Mesendoderm (in vitro differentiated cells): Measurements from ENCODE around the gene ZFPM1.

ENCODE experiments used
- DNase-seq: peaks from one replicate; pipeline ENCODE4 v3.0.0; 2013
- H2AK5ac ChIP-seq: 2 replicates; pipeline ENCODE4 v1.6.1; 2013; ENCODE audit warnings: low read length, inconsistent platforms
- H2BK120ac ChIP-seq: 2 replicates; pipeline ENCODE4 v1.6.1; 2013; ENCODE audit warnings: low read depth, mild to moderate bottlenecking, low read length, moderate library complexity, mixed read lengths
- H2BK15ac ChIP-seq: replicated peaks from 2 replicates; pipeline ENCODE4 v1.6.1; 2013; ENCODE audit warnings: low read depth, mild to moderate bottlenecking, moderate library complexity
- H2BK5ac ChIP-seq: 2 replicates; pipeline ENCODE4 v1.6.1; 2013; ENCODE audit warnings: low read length, inconsistent platforms
- H3K18ac ChIP-seq: 2 replicates; pipeline ENCODE4 v1.6.1; 2013; ENCODE audit warnings: mild to moderate bottlenecking, low read length, mixed read lengths
- H3K23ac ChIP-seq: one replicate; pipeline ENCODE4 v1.6.1; 2013; ENCODE audit warnings: low read length
- H3K27ac ChIP-seq: 2 replicates; pipeline ENCODE4 v1.5.1; 2013; ENCODE audit warnings: low read depth, mild to moderate bottlenecking, inconsistent platforms, low read length, moderate library complexity
- H3K27me3 ChIP-seq: 2 replicates; pipeline ENCODE4 v1.6.1; 2013; ENCODE audit warnings: low read length, control low read depth, mild to moderate bottlenecking, inconsistent platforms; ENCODE audit not compliant: insufficient read depth, poor library complexity
- H3K36me3 ChIP-seq: 2 replicates; pipeline ENCODE4 v1.6.1; 2013; ENCODE audit warnings: low read length, inconsistent platforms; ENCODE audit not compliant: control insufficient read depth, insufficient read depth
- H3K4ac ChIP-seq: one replicate; pipeline ENCODE4 v1.6.1; 2013; ENCODE audit warnings: low read depth, mild to moderate bottlenecking, low read length, moderate library complexity
- H3K4me1 ChIP-seq: 2 replicates; pipeline ENCODE4 v1.6.1; 2013; ENCODE audit warnings: low read depth, low read length, inconsistent platforms; ENCODE audit not compliant: control insufficient read depth
- H3K4me2 ChIP-seq: 2 replicates; pipeline ENCODE4 v1.6.1; 2013; ENCODE audit warnings: low read length
- H3K4me3 ChIP-seq: 2 replicates; pipeline ENCODE4 v1.5.1; 2013; ENCODE audit warnings: mild to moderate bottlenecking, low read length
- H3K56ac ChIP-seq: one replicate; pipeline ENCODE4 v1.6.1; 2013; ENCODE audit warnings: low read length
- H3K79me1 ChIP-seq: 2 replicates; pipeline ENCODE4 v1.6.1; 2013; ENCODE audit warnings: low read length, inconsistent platforms
- H3K79me2 ChIP-seq: 2 replicates; pipeline ENCODE4 v1.6.1; 2013; ENCODE audit warnings: mild to moderate bottlenecking, low read length; ENCODE audit not compliant: control insufficient read depth, insufficient read depth
- H3K9ac ChIP-seq: 2 replicates; pipeline ENCODE4 v1.6.1; 2013; ENCODE audit warnings: low read length, inconsistent platforms
- H4K5ac ChIP-seq: one replicate; pipeline ENCODE4 v1.6.1; 2013; ENCODE audit warnings: low read length
- H4K8ac ChIP-seq: one replicate; pipeline ENCODE4 v1.6.1; 2013; ENCODE audit warnings: low read depth, mild to moderate bottlenecking, control low read depth, low read length, moderate library complexity
- WGBS: extraction: QIAGEN DNeasy Blood & Tissue Kit; methylation state at CpG from one replicate; pipeline ENCODE4 v1.1.7; 2013; ENCODE audit warnings: low lambda C conversion rate, missing lambda C conversion rate; ENCODE audit not compliant: insufficient coverage; ENCODE audit errors: extremely low coverage; 5-methylcytosine and 5-hydroxymethylcytosine counted together

The ZFPM1 gene

DNA sequence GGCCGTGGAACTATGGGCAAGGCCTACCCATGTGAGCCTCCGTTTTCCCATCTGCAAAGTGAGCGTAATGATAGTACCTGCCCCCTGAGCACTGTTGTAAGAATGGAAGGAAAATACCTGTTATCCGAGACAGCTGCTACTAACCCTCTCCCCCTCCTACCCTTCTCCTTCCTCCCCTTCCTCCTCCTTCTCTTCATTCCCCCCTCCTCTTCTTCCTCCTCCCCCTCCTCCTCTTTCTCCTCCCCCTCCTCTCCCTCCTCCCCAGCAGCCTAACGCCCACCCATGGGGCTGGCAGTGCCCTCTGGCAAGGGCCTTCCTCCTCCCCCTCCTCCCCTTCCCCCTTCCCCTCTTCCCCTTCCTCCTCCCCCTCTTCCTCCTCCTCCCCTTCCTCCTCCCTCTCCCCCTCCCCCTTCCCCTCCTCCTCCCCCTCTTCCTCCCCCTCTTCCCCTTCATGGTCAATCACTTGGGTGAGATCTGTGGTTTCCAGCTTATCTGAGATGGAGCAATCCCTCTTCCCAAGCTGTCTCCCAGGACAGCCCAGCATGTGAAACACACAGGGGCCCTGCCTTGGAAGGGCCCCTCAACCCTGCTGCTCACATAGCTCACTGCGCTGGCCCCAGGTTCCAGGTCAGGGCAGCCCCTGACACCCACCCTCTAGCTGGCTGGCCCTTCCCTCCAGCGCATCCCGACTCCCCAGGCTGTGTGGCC lies 6.4 kb downstream of the ZFPM1 start:
- Histone ChIP-seq H3K4me3 (no peak overlapping the region), H3K4me2 (no peak overlapping the region), H3K36me3 (no peaks in the 10 kb centered on the region), H3K23ac (no peak overlapping the region), H2AK5ac (no peak overlapping the region), H3K79me2 (peaks cover 48% of the 10 kb centered on the region), H3K79me1 (peaks cover 41% of the 10 kb centered on the region), H3K4ac (no peak overlapping the region), H3K18ac (no peak overlapping the region), H3K27ac (no peak overlapping the region), H3K56ac (peak overlapping the region; percentile 30), H4K8ac (no peak overlapping the region), H4K5ac (no peak overlapping the region), H3K27me3 (no peaks in the 10 kb centered on the region), H2BK15ac (no peak overlapping the region), H3K9ac (no peak overlapping the region), H2BK5ac (no peak overlapping the region), H3K4me1 (peaks cover 15% of the 10 kb centered on the region), H2BK120ac (no peak overlapping the region)
- peak; percentile 40 for DNase-seq
- no CpG with 5 or more reads among the region's 8 CpGs for WGBS

DNA sequence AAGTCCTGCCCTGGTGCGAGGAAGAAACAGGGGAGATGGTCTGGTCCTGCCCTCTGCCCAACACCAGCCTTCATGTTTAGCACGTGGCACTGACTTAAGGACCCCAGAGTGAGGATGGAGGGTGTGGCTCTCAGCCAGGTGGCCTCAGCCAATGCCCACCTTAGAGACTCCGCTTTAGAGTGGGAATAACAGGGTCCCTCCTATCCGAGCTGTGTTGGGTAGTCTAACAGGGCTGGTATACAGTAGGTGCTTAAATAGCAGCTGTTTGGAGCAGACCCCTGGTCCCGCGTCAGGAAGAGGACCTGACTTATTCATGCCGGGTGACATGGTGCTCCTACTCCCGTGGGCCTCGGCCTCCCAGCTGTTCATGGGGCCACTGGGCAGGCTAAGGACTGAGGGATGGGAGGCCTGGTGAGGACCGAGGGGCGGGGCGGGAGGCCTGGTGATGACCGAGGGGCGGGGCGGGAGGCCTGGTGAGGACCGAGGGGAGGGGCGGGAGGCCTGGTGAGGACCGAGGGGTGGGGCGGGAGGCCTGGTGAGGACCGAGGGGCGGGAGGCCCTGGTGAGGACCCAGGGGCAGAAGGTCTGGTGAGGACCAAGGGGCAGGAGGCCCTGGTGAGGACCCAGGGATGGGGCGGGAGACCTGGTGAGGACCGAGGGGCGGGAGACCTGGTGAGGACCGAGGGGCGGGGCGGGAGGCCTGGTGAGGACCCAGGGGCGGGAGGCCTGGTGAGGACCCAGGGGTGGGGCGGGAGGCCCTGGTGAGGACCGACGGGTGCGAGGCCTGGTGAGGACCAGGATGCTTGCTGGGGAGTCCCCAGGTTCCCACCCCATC lies 7.6 kb downstream of the ZFPM1 start:
- Histone ChIP-seq H3K36me3 (no peaks in the 10 kb centered on the region), H3K9ac (no peak overlapping the region), H3K27ac (no peak overlapping the region), H4K8ac (no peak overlapping the region), H3K23ac (no peak overlapping the region), H4K5ac (no peak overlapping the region), H2BK5ac (no peak overlapping the region), H3K79me2 (peaks cover 48% of the 10 kb centered on the region), H2BK15ac (no peak overlapping the region), H2BK120ac (no peak overlapping the region), H2AK5ac (no peak overlapping the region), H3K56ac (no peak overlapping the region), H3K18ac (no peak overlapping the region), H3K27me3 (no peaks in the 10 kb centered on the region), H3K4me3 (no peak overlapping the region), H3K4ac (no peak overlapping the region), H3K4me1 (peaks cover 15% of the 10 kb centered on the region), H3K79me1 (peaks cover 43% of the 10 kb centered on the region), H3K4me2 (no peak overlapping the region)
- no peak for DNase-seq
- WGBS, result no CpG with 5 or more reads among the region's 32 CpGs

DNA sequence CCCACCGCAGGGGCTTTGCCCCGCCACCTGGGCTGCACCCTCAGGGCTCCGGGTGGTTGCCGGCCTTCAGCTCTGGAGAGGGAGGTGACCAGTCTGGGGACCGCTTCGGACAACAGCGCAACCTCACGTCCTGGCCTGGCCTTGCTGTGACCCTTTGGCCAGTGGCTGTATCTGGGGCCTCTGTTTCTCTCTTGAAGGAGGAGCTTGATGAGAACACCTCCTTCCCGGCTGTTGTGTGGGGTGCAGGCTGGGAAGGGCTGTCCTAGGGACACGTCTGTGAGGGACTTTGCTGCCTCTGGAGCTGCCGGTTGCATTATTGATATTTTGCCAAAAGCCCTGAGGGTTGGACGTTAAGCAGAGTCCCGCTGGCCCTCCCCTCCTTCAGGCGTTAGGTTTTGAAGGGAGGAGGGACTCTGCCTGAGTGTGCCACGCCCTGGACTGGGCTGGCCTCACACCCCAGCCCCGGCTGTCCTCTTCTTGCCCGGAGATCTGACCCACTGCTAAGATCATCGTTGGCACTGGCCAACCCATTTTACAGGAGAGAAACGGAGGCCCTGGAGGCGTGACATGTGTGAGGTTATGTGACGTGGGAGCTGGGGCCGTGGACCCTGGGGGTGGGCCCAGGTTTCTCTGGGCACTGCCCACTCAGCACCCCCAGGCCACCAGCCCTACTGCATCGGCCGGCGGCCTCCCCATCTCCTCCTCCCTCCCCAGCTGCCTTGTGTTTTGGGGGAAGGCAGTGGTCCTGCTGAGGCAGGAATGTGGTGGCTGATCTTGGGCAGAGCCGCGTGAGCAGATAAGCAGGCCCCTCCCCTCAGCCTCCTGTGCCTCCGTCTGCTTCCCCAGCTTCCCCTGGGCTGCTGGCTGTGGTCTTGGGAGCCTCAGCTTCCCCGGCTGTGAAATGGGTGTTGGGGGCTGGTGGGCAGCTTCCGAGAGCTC lies 8.5 kb downstream of the ZFPM1 start:
- DNase-seq, result peak; percentile 92
- Histone ChIP-seq H3K27ac (no peak overlapping the region), H2BK15ac (no peak overlapping the region), H3K23ac (no peak overlapping the region), H3K18ac (no peak overlapping the region), H4K5ac (no peak overlapping the region), H2BK5ac (no peak overlapping the region), H3K36me3 (no peaks in the 10 kb centered on the region), H3K4me3 (no peak overlapping the region), H3K9ac (peak overlapping the region; percentile 10), H3K4ac (no peak overlapping the region), H3K79me1 (peaks cover 44% of the 10 kb centered on the region), H2BK120ac (no peak overlapping the region), H4K8ac (no peak overlapping the region), H3K4me1 (peaks cover 12% of the 10 kb centered on the region), H3K27me3 (no peaks in the 10 kb centered on the region), H2AK5ac (no peak overlapping the region), H3K79me2 (peaks cover 43% of the 10 kb centered on the region), H3K4me2 (peak overlapping the region; percentile 8), H3K56ac (peak overlapping the region; percentile 73)
- no CpG with 5 or more reads among the region's 30 CpGs for WGBS

DNA sequence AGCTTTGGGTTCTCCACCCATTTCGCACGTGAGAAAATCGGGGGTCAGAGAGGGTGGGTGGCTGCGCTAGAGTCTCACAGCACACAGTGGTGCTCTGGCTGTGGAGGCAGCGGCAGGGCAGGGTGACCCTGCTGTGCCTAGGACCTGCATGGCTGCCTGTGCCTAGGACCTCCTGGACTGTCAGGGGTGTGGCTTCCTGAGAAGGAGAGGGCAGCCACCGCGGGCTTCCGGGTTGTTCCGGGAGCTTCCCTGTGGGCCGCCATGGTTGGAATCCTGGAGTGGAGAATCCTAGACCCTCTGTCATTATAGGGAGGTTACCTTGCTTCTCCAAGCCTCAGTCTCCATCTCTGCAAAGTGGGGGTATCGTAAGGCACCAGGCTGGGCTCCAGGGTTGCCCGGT lies 9.3 kb downstream of the ZFPM1 start:
- peaks cover 35% of the 10 kb centered on the region for H3K79me2 ChIP-seq
- no peak overlapping the region for H4K5ac ChIP-seq
- no peak overlapping the region for H3K27ac ChIP-seq
- no peaks in the 10 kb centered on the region for H3K36me3 ChIP-seq
- no peak for DNase-seq
- peak overlapping the region; percentile 95 for H2BK5ac ChIP-seq
- peak overlapping the region; percentile 100 for H2AK5ac ChIP-seq
- no peak overlapping the region for H3K4me3 ChIP-seq
- no peak overlapping the region for H3K4ac ChIP-seq
- H3K18ac ChIP-seq, result no peak overlapping the region
- H3K9ac ChIP-seq, result peak overlapping the region; percentile 3
- H4K8ac ChIP-seq, result no peak overlapping the region
- H3K79me1 ChIP-seq, result peaks cover 44% of the 10 kb centered on the region
- no peak overlapping the region for H2BK15ac ChIP-seq
- H3K4me2 ChIP-seq, result no peak overlapping the region
- no peak overlapping the region for H3K23ac ChIP-seq
- no peak overlapping the region for H2BK120ac ChIP-seq
- H3K56ac ChIP-seq, result peak overlapping the region; percentile 73
- peaks cover 12% of the 10 kb centered on the region for H3K4me1 ChIP-seq
- H3K27me3 ChIP-seq, result no peaks in the 10 kb centered on the region
- WGBS, result no CpG with 5 or more reads among the region's 12 CpGs

DNA sequence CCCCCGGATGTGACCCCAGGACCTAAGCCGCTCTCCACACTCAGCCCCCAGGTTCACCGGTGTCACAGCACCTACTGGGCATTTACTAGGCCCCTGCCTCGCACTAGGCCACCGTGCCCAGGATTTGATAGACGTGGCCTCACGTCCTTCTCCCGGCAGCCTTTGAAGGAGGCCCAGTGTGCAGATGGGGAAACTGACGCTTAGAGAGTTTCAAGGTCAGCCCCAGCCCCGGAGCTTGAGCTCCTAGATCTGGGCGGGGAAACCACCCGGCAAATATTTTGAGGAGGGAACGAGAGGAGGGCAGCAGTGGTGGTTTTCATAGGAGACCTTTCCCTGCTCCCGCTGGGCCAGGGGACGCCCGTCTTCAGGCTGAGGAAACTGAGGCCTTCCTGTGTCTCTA lies 10.3 kb downstream of the ZFPM1 start:
- no peaks in the 10 kb centered on the region for H3K27me3 ChIP-seq
- no peak overlapping the region for H4K5ac ChIP-seq
- H3K4me3 ChIP-seq, result no peak overlapping the region
- H3K4me1 ChIP-seq, result peaks cover 13% of the 10 kb centered on the region
- H4K8ac ChIP-seq, result no peak overlapping the region
- H3K27ac ChIP-seq, result no peak overlapping the region
- WGBS, result no CpG with 5 or more reads among the region's 16 CpGs
- no peaks in the 10 kb centered on the region for H3K36me3 ChIP-seq
- H3K56ac ChIP-seq, result no peak overlapping the region
- H2BK120ac ChIP-seq, result no peak overlapping the region
- DNase-seq, result no peak
- no peak overlapping the region for H2AK5ac ChIP-seq
- H3K4ac ChIP-seq, result no peak overlapping the region
- peaks cover 40% of the 10 kb centered on the region for H3K79me1 ChIP-seq
- H3K9ac ChIP-seq, result no peak overlapping the region
- no peak overlapping the region for H3K18ac ChIP-seq
- H3K4me2 ChIP-seq, result no peak overlapping the region
- H2BK15ac ChIP-seq, result no peak overlapping the region
- H2BK5ac ChIP-seq, result no peak overlapping the region
- no peak overlapping the region for H3K23ac ChIP-seq
- H3K79me2 ChIP-seq, result peaks cover 29% of the 10 kb centered on the region
